NCI-H187 treated with DMSO at 0.1 percent for 48 hours (cell line): Measurements from ENCODE around the gene CIAO2A.
"Not testable (repeated sequence)": the region's sequence is repeated elsewhere in the genome, so short reads cannot be mapped to it uniquely, and the experiment has no call there.

Source experiments
- DNase-seq: peaks from one replicate; lab custom pipeline; 2025; lab: John Stamatoyannopoulos, UW

The CIAO2A gene

GRCh38 chr15:64112073-64112772, 18.6 kb upstream of the CIAO2A start:
- DNase-seq = no peak

GRCh38 chr15:64111679-64112050, 18.0 kb upstream of the CIAO2A start:
- DNase-seq = no peak

GRCh38 chr15:64110950-64111678, 17.5 kb upstream of the CIAO2A start:
- no peak for DNase-seq

GRCh38 chr15:64110108-64110701, 16.6 kb upstream of the CIAO2A start:
- not testable (repeated sequence) for DNase-seq

- no peak for DNase-seq
These were observed 13.7 kb upstream of the CIAO2A start for GRCh38 chr15:64107337-64107736.

GRCh38 chr15:64105113-64105704, 11.6 kb upstream of the CIAO2A start:
- no peak for DNase-seq

GRCh38 chr15:64102497-64102896, 8.9 kb upstream of the CIAO2A start:
- no peak for DNase-seq

- no peak for DNase-seq
These were observed 7.3 kb upstream of the CIAO2A start for GRCh38 chr15:64100958-64101357.

GRCh38 chr15:64099379-64099778, 5.7 kb upstream of the CIAO2A start:
- DNase-seq = no peak

GRCh38 chr15:64096668-64097384, 3.2 kb upstream of the CIAO2A start:
- no peak for DNase-seq

- peak; percentile 54 for DNase-seq
These were observed 2.4 kb upstream of the CIAO2A start, which contains the start of gene SNX1 for GRCh38 chr15:64095795-64096667. Gene SNX1 (plus strand): TSS chr15:64095982. CDS start chr15:64096014, 32 bp downstream.

- no peak for DNase-seq
These were observed 1.8 kb upstream of the CIAO2A start for GRCh38 chr15:64095431-64095794.

GRCh38 chr15:64092864-64093626, 593 bp downstream of the CIAO2A start:
- DNase-seq = no peak

GRCh38 chr15:64092075-64092820, 1.4 kb downstream of the CIAO2A start:
- DNase-seq = no peak

GRCh38 chr15:64090527-64090926, 3.1 kb downstream of the CIAO2A start:
- DNase-seq = no peak

GRCh38 chr15:64089543-64090280, 3.9 kb downstream of the CIAO2A start:
- DNase-seq = no peak

GRCh38 chr15:64082757-64083156, 10.9 kb downstream of the CIAO2A start:
- DNase-seq = no peak

GRCh38 chr15:64073496-64073895, 20.1 kb downstream of the CIAO2A start:
- not testable (repeated sequence) for DNase-seq

- DNase-seq = no peak
These were observed 20.8 kb downstream of the CIAO2A start for GRCh38 chr15:64072812-64073211.
